Hepatocyte (in vitro differentiated cells): Measurements from ENCODE around the gene DISC1.

Source experiments
- CTCF ChIP-seq: fragments of 200-600 bp; sonication (generic); IDR thresholded peaks from 2 replicates; pipeline ENCODE4 v1.5.1; 2016; ENCODE audit warnings: antibody characterized with exemption, mild to moderate bottlenecking; ENCODE audit not compliant: poor library complexity
- EZH2 ChIP-seq: fragments of 200-600 bp; sonication (generic); IDR thresholded peaks from 2 replicates; pipeline ENCODE4 v1.6.1; 2016; ENCODE audit warnings: antibody characterized with exemption, mild to moderate bottlenecking, borderline replicate concordance
- EZH2phosphoT487 ChIP-seq: fragments of 200-600 bp; sonication (generic); IDR thresholded peaks from one replicate; pipeline ENCODE4 v1.6.1; 2018; ENCODE audit warnings: antibody characterized with exemption, mild to moderate bottlenecking, low read depth, moderate library complexity; ENCODE audit not compliant: unreplicated experiment, severe bottlenecking

- TF ChIP-seq CTCF (no peak), EZH2 (no peak), EZH2phosphoT487 (no peak)
Measured at GRCh38 chr1:231776757-231777062, 150.1 kb downstream of the DISC1 start.
